NCI-H1105 treated with DMSO at 0.1 percent for 48 hours (cell line): Measurements from ENCODE around the gene SLC24A3.

Experiments
- DNase-seq: peaks from one replicate; lab custom pipeline; 2025; lab: John Stamatoyannopoulos, UW

The SLC24A3 gene

GRCh38 chr20:19302714-19303113 is 90.3 kb downstream of the SLC24A3 start:
- DNase-seq, result no peak

- DNase-seq, result no peak
Observed at GRCh38 chr20:19304389-19304788, 91.9 kb downstream of the SLC24A3 start.

- DNase-seq, result no peak
Observed at GRCh38 chr20:19304886-19305415, 92.5 kb downstream of the SLC24A3 start.

- DNase-seq, result no peak
Observed at GRCh38 chr20:19308146-19308545, 95.7 kb downstream of the SLC24A3 start.

- no peak for DNase-seq
Observed at GRCh38 chr20:19310541-19310940, 98.1 kb downstream of the SLC24A3 start.

- no peak for DNase-seq
Observed at GRCh38 chr20:19313342-19314069, 101.1 kb downstream of the SLC24A3 start.

GRCh38 chr20:19314621-19315020 is 102.2 kb downstream of the SLC24A3 start:
- no peak for DNase-seq

- no peak for DNase-seq
Observed at GRCh38 chr20:19317237-19318069, 105.0 kb downstream of the SLC24A3 start.

- DNase-seq, result no peak
Observed at GRCh38 chr20:19318610-19319009, 106.2 kb downstream of the SLC24A3 start.

GRCh38 chr20:19320005-19320404 is 107.6 kb downstream of the SLC24A3 start:
- DNase-seq, result no peak

GRCh38 chr20:19321176-19321575 is 108.7 kb downstream of the SLC24A3 start:
- no peak for DNase-seq

- DNase-seq, result no peak
Observed at GRCh38 chr20:19322061-19322985, 109.9 kb downstream of the SLC24A3 start.

- DNase-seq, result no peak
Observed at GRCh38 chr20:19327401-19327800, 115.0 kb downstream of the SLC24A3 start.

- DNase-seq, result no peak
Observed at GRCh38 chr20:19328676-19329075, 116.2 kb downstream of the SLC24A3 start.

- DNase-seq, result no peak
Observed at GRCh38 chr20:19330038-19330437, 117.6 kb downstream of the SLC24A3 start.

GRCh38 chr20:19330731-19331130 is 118.3 kb downstream of the SLC24A3 start:
- DNase-seq, result no peak

- DNase-seq, result no peak
Observed at GRCh38 chr20:19333563-19333962, 121.1 kb downstream of the SLC24A3 start.

GRCh38 chr20:19335341-19335740 is 122.9 kb downstream of the SLC24A3 start:
- peak; percentile 7 for DNase-seq

GRCh38 chr20:19335916-19336315 is 123.5 kb downstream of the SLC24A3 start:
- DNase-seq, result no peak

- no peak for DNase-seq
Observed at GRCh38 chr20:19336631-19337030, 124.2 kb downstream of the SLC24A3 start.

- no peak for DNase-seq
Observed at GRCh38 chr20:19338380-19338779, 125.9 kb downstream of the SLC24A3 start.

GRCh38 chr20:19338960-19339359 is 126.5 kb downstream of the SLC24A3 start:
- no peak for DNase-seq
